GM12891 (cell line): ENCODE measurements around the gene ANKRD6.

ENCODE experiments used
- PAX5 ChIP-seq: IDR thresholded peaks from 2 replicates; pipeline ENCODE4 v1.6.1; 2011; ENCODE audit warnings: low read length, moderate library complexity, mild to moderate bottlenecking; ENCODE audit not compliant: insufficient read depth, severe bottlenecking
- POLR2A ChIP-seq: IDR thresholded peaks from 2 replicates; pipeline ENCODE4 v1.6.1; 2011; ENCODE audit warnings: low read depth, low read length, control low read depth
- POLR2AphosphoS5 ChIP-seq: IDR thresholded peaks from 2 replicates; pipeline ENCODE4 v1.6.1; 2011; ENCODE audit warnings: low read depth, low read length, control low read depth
- SPI1 ChIP-seq: IDR thresholded peaks from 2 replicates; pipeline ENCODE4 v1.6.1; 2011; ENCODE audit warnings: low read depth, low read length, control low read depth
- TAF1 ChIP-seq: IDR thresholded peaks from 2 replicates; pipeline ENCODE4 v1.6.1; 2011; ENCODE audit warnings: low read depth, low read length, control low read depth

DNA sequence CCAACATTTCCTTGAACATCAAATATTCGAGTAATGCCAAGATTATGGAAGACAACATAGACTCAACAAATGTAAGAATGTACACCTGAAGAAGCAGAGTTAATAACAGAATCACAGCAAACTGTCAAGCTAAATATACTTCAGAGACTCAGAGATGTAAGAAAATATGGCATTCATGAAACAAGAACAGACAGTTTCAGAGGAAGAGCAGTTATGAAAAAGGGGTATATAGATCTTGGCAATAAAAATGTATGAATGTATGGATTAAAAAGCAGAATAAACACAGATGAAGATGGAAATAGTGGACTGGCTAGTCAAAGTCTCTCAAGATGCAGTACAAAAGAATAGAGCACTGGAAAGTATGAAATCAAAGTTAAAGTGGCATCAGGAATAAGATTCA lies 39.3 kb upstream of the ANKRD6 start:
- TF ChIP-seq POLR2A (no peak), POLR2AphosphoS5 (no peak), SPI1 (no peak), TAF1 (no peak), PAX5 (no peak)
